HUES48 (cell line): ENCODE measurements around the gene ZNF32.
"Not testable (repeated sequence)": the region's sequence is repeated elsewhere in the genome, so short reads cannot be mapped to it uniquely, and the experiment has no call there.

ENCODE experiments used
- H3K27ac ChIP-seq: one replicate; pipeline ENCODE4 v1.7.0; 2013; ENCODE audit warnings: low read depth, low read length, inconsistent platforms
- H3K27me3 ChIP-seq: 2 replicates; pipeline ENCODE4 v1.6.1; 2013; ENCODE audit warnings: mild to moderate bottlenecking, low read length; ENCODE audit not compliant: control insufficient read depth, insufficient read depth
- H3K36me3 ChIP-seq: 2 replicates; pipeline ENCODE4 v1.6.1; 2013; ENCODE audit warnings: low read length; ENCODE audit not compliant: control insufficient read depth, insufficient read depth
- H3K4me1 ChIP-seq: 2 replicates; pipeline ENCODE4 v1.6.1; 2013; ENCODE audit warnings: mild to moderate bottlenecking, low read length; ENCODE audit not compliant: control insufficient read depth, insufficient read depth
- H3K4me3 ChIP-seq: 2 replicates; pipeline ENCODE4 v1.5.1; 2013; ENCODE audit warnings: mild to moderate bottlenecking, low read depth, low read length
- H3K9ac ChIP-seq: 2 replicates; pipeline ENCODE4 v1.6.1; 2013; ENCODE audit warnings: mild to moderate bottlenecking, low read depth, low read length, moderate library complexity
- H3K9me3 ChIP-seq: 2 replicates; pipeline ENCODE4 v1.6.1; 2013; ENCODE audit warnings: low read length; ENCODE audit not compliant: control insufficient read depth, insufficient read depth

The ZNF32 gene

GRCh38 chr10:43628956-43629355 lies 19.7 kb downstream of the ZNF32 start:
- Histone ChIP-seq H3K4me1 (no peaks in the 10 kb centered on the region), H3K9me3 (peaks cover 20% of the 10 kb centered on the region), H3K27ac (no peak overlapping the region), H3K36me3 (no peaks in the 10 kb centered on the region), H3K27me3 (no peaks in the 10 kb centered on the region), H3K4me3 (no peak overlapping the region), H3K9ac (no peak overlapping the region)

GRCh38 chr10:43627942-43628341 lies 20.7 kb downstream of the ZNF32 start:
- Histone ChIP-seq H3K4me1 (no peaks in the 10 kb centered on the region), H3K9ac (no peak overlapping the region), H3K36me3 (no peaks in the 10 kb centered on the region), H3K4me3 (no peak overlapping the region), H3K27ac (no peak overlapping the region), H3K9me3 (peaks cover 22% of the 10 kb centered on the region), H3K27me3 (no peaks in the 10 kb centered on the region)

GRCh38 chr10:43623351-43623750 lies 25.3 kb downstream of the ZNF32 start:
- Histone ChIP-seq H3K27ac (no peak overlapping the region), H3K9ac (no peak overlapping the region), H3K36me3 (no peaks in the 10 kb centered on the region), H3K9me3 (peaks cover 32% of the 10 kb centered on the region), H3K27me3 (no peaks in the 10 kb centered on the region), H3K4me3 (no peak overlapping the region), H3K4me1 (no peaks in the 10 kb centered on the region)

GRCh38 chr10:43622038-43622437 lies 26.6 kb downstream of the ZNF32 start:
- Histone ChIP-seq H3K4me3 (no peak overlapping the region), H3K4me1 (no peaks in the 10 kb centered on the region), H3K9ac (no peak overlapping the region), H3K36me3 (peaks cover 2% of the 10 kb centered on the region), H3K9me3 (peaks cover 39% of the 10 kb centered on the region), H3K27me3 (no peaks in the 10 kb centered on the region), H3K27ac (no peak overlapping the region)

- peaks cover 24% of the 10 kb centered on the region for H3K36me3 ChIP-seq
- H3K9me3 ChIP-seq: peaks cover 56% of the 10 kb centered on the region
- H3K27ac ChIP-seq: no peak overlapping the region
- H3K4me1 ChIP-seq: no peaks in the 10 kb centered on the region
- H3K4me3 ChIP-seq: no peak overlapping the region
- H3K27me3 ChIP-seq: no peaks in the 10 kb centered on the region
- no peak overlapping the region for H3K9ac ChIP-seq
Observed at GRCh38 chr10:43619368-43619767, 29.3 kb downstream of the ZNF32 start.

GRCh38 chr10:43616697-43617370 lies 31.8 kb downstream of the ZNF32 start:
- Histone ChIP-seq H3K36me3 (peaks cover 34% of the 10 kb centered on the region), H3K27ac (no peak overlapping the region), H3K9me3 (peaks cover 51% of the 10 kb centered on the region), H3K4me3 (no peak overlapping the region), H3K9ac (no peak overlapping the region), H3K4me1 (no peaks in the 10 kb centered on the region), H3K27me3 (no peaks in the 10 kb centered on the region)

- peaks cover 15% of the 10 kb centered on the region for H3K9me3 ChIP-seq
- no peak overlapping the region for H3K9ac ChIP-seq
- H3K27me3 ChIP-seq: no peaks in the 10 kb centered on the region
- no peak overlapping the region for H3K27ac ChIP-seq
- peaks cover 30% of the 10 kb centered on the region for H3K36me3 ChIP-seq
- H3K4me1 ChIP-seq: peaks cover 4% of the 10 kb centered on the region; the same call in 1 of the 2 replicates
- no peak overlapping the region for H3K4me3 ChIP-seq
Observed at GRCh38 chr10:43610636-43611035, 38.0 kb downstream of the ZNF32 start.

GRCh38 chr10:43607199-43607573 lies 41.5 kb downstream of the ZNF32 start:
- H3K36me3 ChIP-seq: peaks cover 16% of the 10 kb centered on the region
- H3K4me1 ChIP-seq: peaks cover 4% of the 10 kb centered on the region; the same call in 1 of the 2 replicates
- H3K27me3 ChIP-seq: no peaks in the 10 kb centered on the region
- H3K9me3 ChIP-seq: peaks cover 9% of the 10 kb centered on the region; the same call in 1 of the 2 replicates
- no peak overlapping the region; the same call in 1 of the 2 replicates for H3K9ac ChIP-seq
- peak overlapping the region; percentile 80 for H3K4me3 ChIP-seq
- H3K27ac ChIP-seq: no peak overlapping the region

GRCh38 chr10:43606323-43607198 lies 42.1 kb downstream of the ZNF32 start, which contains the start of gene ZNF485:
Gene ZNF485 (plus strand): TSS chr10:43606438. CDS start chr10:43607051, 613 bp downstream.
- Histone ChIP-seq H3K4me1 (peaks cover 4% of the 10 kb centered on the region; the same call in 1 of the 2 replicates), H3K4me3 (peak within 1 kb of the TSS; percentile 80), H3K27ac (no peak within 1 kb of the TSS), H3K27me3 (no peaks in the 10 kb centered on the region), H3K36me3 (peaks cover 10% of the 10 kb centered on the region), H3K9me3 (peaks cover 9% of the 10 kb centered on the region; the same call in 1 of the 2 replicates), H3K9ac (peak within 1 kb of the TSS; percentile 54)

- Histone ChIP-seq H3K9ac (no peak overlapping the region), H3K4me3 (peak overlapping the region; percentile 80)
Observed at GRCh38 chr10:43605850-43606322, 42.8 kb downstream of the ZNF32 start.

GRCh38 chr10:43601576-43601975 lies 47.1 kb downstream of the ZNF32 start:
- not testable (repeated sequence) for H3K27me3 ChIP-seq, H3K9ac ChIP-seq, H3K4me1 ChIP-seq, H3K4me3 ChIP-seq, H3K27ac ChIP-seq, H3K36me3 ChIP-seq
- peaks cover 30% of the 10 kb centered on the region for H3K9me3 ChIP-seq

More at GRCh38 chr10:43605850-43606322, 42.8 kb downstream of the ZNF32 start:
- Histone ChIP-seq H3K9me3 (peaks cover 14% of the 10 kb centered on the region), H3K27me3 (no peaks in the 10 kb centered on the region), H3K4me1 (peaks cover 4% of the 10 kb centered on the region; the same call in 1 of the 2 replicates), H3K27ac (no peak overlapping the region), H3K36me3 (peaks cover 5% of the 10 kb centered on the region)
